HG03097 (cell line): ENCODE results near the gene IKBKE.

ENCODE experiments used
- ATAC-seq: cut with Tn5 transposase; IDR thresholded peaks from one replicate; pipeline ENCODE4 v1.9.1; 2021; ENCODE audit not compliant: unreplicated experiment, low FRiP score

Gene IKBKE

DNA sequence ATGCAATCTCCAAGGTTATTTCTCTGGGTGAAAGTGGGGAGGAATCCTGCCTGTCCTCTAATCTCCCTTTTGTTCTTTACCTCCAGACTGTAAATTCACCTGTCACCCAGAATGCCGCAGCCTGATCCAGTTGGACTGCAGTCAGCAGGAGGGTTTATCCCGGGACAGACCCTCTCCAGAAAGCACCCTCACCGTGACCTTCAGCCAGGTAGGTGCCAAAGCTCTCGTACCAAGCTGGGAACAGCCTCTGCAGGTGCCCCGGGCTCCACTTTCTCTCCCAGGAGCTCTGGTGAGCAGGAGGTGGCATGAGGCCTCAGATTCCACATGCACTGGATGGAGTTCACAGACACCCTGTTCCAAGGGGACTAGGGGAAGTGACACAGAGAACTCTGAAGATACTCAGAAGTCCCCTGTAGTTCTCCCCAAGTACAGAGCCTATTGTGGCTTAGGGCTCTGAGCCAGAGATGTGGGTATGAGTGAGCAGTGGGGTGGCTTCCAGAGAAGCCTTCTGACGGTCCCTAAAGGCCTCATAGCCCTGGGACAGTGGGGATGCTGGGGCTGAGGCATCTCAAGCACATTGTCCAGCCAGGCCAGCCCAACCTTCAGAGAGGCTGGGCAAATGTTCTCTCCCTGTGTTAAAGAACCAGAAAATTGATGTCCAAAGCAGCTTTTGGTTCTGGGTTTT lies 68.0 kb downstream of the IKBKE start:
- ATAC-seq, result no peak

- ATAC-seq, result no peak
Observed at GRCh38 chr1:206538901-206539640, 68.8 kb downstream of the IKBKE start.

DNA sequence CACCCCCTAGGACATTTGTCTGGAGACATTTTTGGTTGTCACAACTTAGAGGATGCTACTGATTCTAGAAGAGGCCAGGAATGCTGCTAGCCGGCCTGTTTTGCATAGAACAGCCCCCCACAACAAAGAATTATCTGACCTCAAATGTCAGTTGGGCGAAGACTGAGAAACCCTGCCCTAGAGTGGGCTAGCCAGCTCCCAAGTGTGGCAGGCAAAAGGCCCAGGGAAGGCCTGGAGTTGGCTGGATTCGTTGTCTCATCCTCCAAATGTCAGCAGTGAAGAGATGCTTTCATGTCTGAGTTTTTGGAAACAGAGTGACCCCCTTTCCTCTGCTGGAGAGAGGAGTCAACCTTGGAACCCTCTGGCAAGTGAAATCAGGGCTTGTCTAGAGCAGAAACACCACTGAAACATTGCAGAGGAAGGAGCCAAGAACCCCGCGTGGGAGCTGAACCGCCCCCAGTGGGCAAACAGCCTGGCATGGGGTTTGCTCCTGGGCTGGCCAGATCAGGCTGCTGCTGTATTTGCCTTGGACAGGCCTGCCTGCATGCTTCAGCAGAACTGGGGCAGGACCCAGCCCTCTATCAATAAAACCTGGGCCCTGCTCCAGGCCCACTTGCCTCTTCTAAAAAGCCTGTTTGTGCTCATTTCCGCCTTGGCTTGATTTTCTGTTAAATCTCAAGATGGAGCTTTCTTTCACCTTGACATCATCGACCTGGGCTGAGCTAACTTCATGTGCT lies 69.9 kb downstream of the IKBKE start:
- no peak for ATAC-seq

- no peak for ATAC-seq
Observed at GRCh38 chr1:206541236-206541833, 71.1 kb downstream of the IKBKE start.

- ATAC-seq, result no peak
Observed at GRCh38 chr1:206544562-206545257, 74.4 kb downstream of the IKBKE start.

DNA sequence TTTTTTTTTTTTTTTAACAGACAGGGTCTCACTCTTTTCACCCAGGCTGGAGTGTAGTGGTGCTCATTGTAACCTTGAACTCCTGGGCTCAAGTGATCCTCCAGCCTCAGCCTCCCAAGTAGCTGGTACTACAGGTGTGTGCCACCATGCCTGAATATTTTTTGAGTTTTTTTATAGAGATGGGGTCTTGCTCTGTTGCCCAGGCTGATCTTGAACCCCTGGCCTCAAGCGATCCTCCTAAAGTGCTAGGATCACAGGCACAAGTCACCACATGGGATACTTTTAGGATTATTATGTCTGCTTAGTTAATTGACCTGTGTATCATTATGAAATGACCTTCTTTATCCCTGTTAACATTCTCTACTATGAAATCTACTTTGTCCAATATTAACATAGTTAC lies 75.1 kb downstream of the IKBKE start:
- ATAC-seq, result no peak
